GM18909 (cell line): ENCODE results near the gene THSD8.
"Not testable (repeated sequence)": the region's sequence is repeated elsewhere in the genome, so short reads cannot be mapped to it uniquely, and the experiment has no call there.

ENCODE experiments used
- ATAC-seq: cut with Tn5 transposase; IDR thresholded peaks from one replicate; pipeline ENCODE4 v1.9.1; 2021; ENCODE audit warnings: mild to moderate bottlenecking; ENCODE audit not compliant: unreplicated experiment, poor library complexity

Gene THSD8

DNA sequence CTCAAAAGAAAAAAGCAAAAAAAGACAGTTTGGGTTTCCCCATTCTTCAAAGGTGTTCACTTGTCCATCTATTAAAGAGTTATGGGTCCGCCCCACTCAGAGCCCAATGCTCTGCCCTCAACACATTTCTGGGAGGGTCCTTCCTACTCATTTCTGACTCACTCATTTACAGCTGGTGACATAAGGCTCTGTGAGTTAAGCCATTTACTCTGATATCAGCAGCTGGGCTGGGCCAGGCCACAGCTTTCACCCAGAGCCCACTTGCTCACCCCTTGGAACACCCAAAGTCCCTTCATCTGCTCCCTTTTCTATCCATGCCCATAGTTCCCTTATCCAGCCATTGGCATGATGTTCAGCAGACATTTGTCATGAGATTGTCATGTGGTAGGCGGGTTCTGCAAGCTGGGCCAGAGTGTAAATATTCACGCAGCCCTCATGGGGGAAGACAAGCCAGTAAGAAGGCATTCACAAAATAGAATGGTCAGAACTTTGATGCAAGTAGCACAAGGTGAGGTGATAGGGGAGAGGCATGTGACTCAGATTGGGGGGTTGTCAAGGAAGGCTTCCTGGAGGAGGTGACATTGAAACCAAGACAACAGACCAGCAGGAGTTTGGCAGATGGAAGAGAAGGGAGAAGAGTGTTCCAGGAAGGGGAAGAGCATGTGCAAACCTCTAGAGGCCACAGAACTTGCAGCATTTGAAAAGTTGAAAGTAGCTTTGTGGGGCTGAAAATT is 42.3 kb downstream of the THSD8 start:
- ATAC-seq: no peak

DNA sequence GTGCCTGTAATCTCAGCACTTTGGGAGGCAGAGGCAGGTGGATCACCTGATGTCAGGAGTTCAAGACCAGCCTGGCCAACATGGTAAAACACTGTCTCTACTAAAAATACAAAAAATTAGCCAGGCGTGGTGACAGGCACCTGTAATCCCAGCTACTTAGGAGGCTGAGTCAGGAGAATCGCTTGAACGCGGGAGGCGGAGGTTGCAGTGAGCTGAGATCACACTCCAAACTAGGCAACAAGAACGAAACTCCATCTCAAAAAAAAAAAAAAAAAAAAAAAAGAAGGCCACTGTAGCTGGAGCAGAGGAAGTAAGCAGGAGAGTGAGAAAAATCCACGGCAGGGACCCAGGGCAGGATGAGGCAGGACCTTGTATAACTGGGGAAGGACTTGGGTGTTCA is 44.7 kb downstream of the THSD8 start:
- not testable (repeated sequence) for ATAC-seq

DNA sequence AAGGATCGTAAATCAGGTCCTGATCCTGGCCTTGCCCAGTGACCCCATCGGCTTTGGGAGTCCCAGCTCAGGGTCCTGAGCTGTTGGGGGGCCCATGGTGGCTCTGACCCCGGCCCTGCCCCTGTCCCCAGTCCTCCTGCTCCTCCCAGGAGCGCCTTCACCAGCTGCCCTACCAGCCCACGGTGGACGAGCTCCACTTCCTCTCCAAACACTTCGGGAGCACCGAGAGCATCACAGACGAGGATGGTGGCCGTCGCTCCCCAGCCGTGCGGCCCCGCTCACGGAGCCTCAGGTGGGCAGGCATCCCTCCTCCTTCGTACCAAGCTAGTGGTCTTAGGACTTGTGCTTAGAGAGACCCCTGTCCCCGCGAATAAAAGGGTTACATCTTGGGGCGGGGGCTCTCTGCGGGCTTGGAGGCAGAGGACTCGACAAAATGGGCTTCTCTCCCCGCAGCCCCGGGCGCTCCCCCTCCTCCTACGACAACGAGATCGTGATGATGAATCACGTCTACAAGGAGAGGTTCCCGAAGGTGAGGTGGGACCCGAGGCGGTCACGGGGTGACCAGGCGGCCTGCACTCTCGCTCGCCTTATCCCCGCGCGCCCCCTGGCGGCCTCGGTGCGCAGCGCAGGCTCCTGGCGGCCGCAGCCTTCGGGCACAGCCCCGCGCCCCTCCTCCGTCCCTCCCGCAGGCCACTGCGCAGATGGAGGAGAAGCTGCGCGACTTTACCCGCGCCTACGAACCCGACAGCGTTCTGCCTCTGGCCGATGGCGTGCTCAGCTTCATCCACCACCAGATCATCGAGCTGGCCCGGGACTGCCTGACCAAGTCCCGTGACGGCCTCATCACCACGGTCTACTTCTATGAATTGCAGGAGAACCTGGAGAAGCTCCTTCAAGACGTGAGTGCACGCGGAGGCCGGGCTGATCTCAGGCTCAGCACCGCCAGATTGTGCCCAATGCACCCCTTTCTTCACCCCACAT is 45.6 kb downstream of the THSD8 start:
- ATAC-seq: peak; percentile 65
